Vagina (tissue), 2 donors: Measurements from ENCODE around the gene MRPL54. TPM values are rescaled to one million over a fixed set of nuclear protein-coding genes. Genes with fewer than 3 reads are reported as not detected.

Source experiments
- DNase-seq, 2 donors: peaks; one replicate each; pipeline ENCODE4 v3.0.0-alpha.2; 2017; ENCODE audit errors: extremely low spot score in 2 of 2
- H3K27ac ChIP-seq: fragments of 200-600 bp; sonication (generic); one replicate; pipeline ENCODE4 v1.5.1; 2019
- H3K27me3 ChIP-seq: fragments of 200-600 bp; sonication (generic); one replicate; pipeline ENCODE4 v1.5.1; 2019
- H3K36me3 ChIP-seq, 2 donors: fragments of 200-600 bp; sonication (generic); one replicate each; pipeline ENCODE4 v1.5.1; 2017 to 2019
- H3K4me1 ChIP-seq: fragments of 200-600 bp; sonication (generic); one replicate; pipeline ENCODE4 v1.5.1; 2019
- H3K4me3 ChIP-seq, 2 donors: fragments of 200-600 bp; sonication (generic); 1 replicate in 1 of 2; 2 replicates in 1 of 2; pipeline ENCODE4 v1.5.1; 2016 to 2019
- H3K9me3 ChIP-seq: fragments of 200-600 bp; sonication (generic); one replicate; pipeline ENCODE4 v1.5.1; 2019
- POLR2A ChIP-seq, 2 donors: fragments of 450-650 bp; IDR thresholded peaks; one replicate each; pipeline ENCODE4 v1.6.1; 2017; ENCODE audit warnings: antibody characterized with exemption in 2 of 2, mild to moderate bottlenecking in 2 of 2, moderate library complexity in 2 of 2
- POLR2AphosphoS5 ChIP-seq, 2 donors: sonication (generic); formaldehyde crosslinking; IDR thresholded peaks; one replicate each; pipeline ENCODE4 v1.9.0; 2017; ENCODE audit warnings: antibody characterized with exemption in 2 of 2, mild to moderate bottlenecking in 2 of 2, low read depth in 1 of 2; ENCODE audit not compliant: insufficient read depth in 1 of 2
- intact Hi-C: fragments of 100-400 bp; cut with DNase I; formaldehyde crosslinking; loops from one replicate; pipeline ENCODE4 v1.15.1; 2023
- total RNA-seq: library from RNA; depleted of rRNA; stranded (reverse); fragments of >200 nt; gene quantifications from one replicate; pipeline ENCODE4 v1.2.3, GENCODE V29; 2016
- TF ChIP-seq, protein P1 (sequence below), 3 experiments: fragments of 450-650 bp in 2 of 3; fragments of 200-600 bp in 1 of 3; sonication (generic) in 1 of 3; IDR thresholded peaks; one replicate each; pipeline ENCODE4 v1.5.1; 2017 to 2019; ENCODE audit warnings: antibody characterized with exemption in 3 of 3, mild to moderate bottlenecking in 2 of 3, moderate library complexity in 2 of 3

The MRPL54 gene
- total RNA-seq, 1 donor from 2014 or later: 30.4 TPM

DNA sequence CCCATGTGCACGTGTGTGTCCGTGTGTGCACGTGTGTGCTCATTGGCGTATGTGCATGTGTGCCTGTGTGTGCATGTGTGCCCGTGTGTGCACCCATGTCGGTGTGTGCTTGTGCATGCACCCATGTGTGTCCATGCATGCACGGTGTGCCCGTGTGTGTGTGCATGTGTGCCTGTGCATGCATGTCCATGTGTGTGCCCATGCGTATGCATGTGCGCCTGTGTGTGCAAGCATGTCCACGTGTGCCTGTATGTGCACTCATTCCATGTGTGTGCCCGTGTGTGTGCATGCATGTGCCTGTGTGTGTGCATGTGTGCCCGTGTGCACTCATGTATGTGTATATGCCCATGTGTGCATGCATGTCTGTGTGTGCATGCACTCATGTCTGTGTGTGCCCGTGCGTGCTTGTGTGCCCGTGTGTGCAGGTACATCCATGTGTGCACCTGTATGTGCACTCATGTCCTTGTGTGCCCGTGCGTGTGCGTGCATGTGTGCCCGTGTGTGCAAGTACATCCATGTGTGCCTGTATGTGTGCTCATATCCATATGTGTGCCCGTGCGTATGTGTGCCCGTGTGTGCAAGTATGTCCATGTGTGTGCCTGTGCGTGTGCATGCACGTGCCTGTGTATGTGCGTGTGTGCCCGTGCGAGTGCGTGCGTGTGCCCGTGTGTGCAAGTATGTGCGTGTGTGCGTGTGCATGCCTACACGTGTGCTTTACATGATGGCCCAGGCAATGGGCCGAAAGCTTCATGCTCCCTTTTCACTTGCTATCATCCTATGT lies 45.3 kb downstream of the MRPL54 start:
- Histone ChIP-seq H3K9me3 (no peaks in the 10 kb centered on the region), H3K4me1 (no peaks in the 10 kb centered on the region), H3K27ac (no peak overlapping the region), H3K36me3 (no peaks in the 10 kb centered on the region), H3K27me3 (no peaks in the 10 kb centered on the region), H3K4me3 (no peak overlapping the region)
- no peak for TF ChIP-seq POLR2A (IDR thresholded peaks at IDR 0.05)
- TF ChIP-seq POLR2AphosphoS5 (IDR thresholded peaks at IDR 0.05; ENCODE audit: insufficient read depth in 1 of 2, low read depth in 1 of 2): no peak
- TF ChIP-seq, protein P1, sequence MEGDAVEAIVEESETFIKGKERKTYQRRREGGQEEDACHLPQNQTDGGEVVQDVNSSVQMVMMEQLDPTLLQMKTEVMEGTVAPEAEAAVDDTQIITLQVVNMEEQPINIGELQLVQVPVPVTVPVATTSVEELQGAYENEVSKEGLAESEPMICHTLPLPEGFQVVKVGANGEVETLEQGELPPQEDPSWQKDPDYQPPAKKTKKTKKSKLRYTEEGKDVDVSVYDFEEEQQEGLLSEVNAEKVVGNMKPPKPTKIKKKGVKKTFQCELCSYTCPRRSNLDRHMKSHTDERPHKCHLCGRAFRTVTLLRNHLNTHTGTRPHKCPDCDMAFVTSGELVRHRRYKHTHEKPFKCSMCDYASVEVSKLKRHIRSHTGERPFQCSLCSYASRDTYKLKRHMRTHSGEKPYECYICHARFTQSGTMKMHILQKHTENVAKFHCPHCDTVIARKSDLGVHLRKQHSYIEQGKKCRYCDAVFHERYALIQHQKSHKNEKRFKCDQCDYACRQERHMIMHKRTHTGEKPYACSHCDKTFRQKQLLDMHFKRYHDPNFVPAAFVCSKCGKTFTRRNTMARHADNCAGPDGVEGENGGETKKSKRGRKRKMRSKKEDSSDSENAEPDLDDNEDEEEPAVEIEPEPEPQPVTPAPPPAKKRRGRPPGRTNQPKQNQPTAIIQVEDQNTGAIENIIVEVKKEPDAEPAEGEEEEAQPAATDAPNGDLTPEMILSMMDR (IDR thresholded peaks at IDR 0.05): no peak
- intact Hi-C loops: no loop called here
- no peak for DNase-seq

DNA sequence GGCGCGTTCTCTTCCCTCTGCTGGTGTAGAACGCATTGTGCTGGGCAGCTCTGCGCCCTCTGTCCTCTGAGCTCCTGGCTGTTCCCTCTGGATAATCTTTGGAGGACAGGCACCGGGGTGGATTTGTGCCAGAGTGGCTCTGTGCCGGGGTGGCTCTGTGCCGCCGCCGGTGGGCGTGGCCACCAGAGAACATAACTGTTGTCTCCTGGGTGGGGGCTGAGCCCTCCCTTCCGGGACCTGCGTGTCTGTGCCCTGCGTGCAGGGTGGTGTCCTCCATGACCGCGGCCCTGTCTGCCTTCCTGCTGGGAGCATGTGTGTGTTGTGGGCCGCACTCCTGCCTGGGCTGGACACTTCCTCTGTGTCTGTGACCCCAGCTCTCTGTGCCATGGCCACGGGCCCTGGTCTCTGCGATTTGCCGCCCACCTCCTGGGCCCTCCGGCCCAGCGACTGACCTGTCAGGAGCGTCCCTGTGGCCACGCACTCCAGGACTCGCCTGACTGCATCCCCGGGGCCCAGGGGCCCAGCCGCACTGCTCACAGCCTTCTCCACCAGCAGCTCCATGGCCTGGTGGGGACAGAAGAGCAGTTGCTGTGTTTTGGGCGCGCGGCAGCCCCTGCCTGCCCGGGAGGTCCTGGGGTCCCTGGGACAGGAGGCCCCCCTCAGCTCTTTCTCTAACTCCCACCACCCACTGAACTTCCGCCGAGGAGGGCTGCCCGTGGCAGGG lies 46.1 kb downstream of the MRPL54 start:
- no peak for DNase-seq
- H3K4me1 ChIP-seq: peaks cover 5% of the 10 kb centered on the region
- intact Hi-C loops: no loop called here
- no peak for TF ChIP-seq POLR2AphosphoS5 (IDR thresholded peaks at IDR 0.05; ENCODE audit: insufficient read depth in 1 of 2, low read depth in 1 of 2)
- no peak for TF ChIP-seq POLR2A (IDR thresholded peaks at IDR 0.05)
- TF ChIP-seq, protein P1 (IDR thresholded peaks at IDR 0.05): no peak
- no peak overlapping the region for H3K4me3 ChIP-seq
- H3K27ac ChIP-seq: no peak overlapping the region
- no peaks in the 10 kb centered on the region for H3K36me3 ChIP-seq
- no peaks in the 10 kb centered on the region for H3K27me3 ChIP-seq
- H3K9me3 ChIP-seq: no peaks in the 10 kb centered on the region

DNA sequence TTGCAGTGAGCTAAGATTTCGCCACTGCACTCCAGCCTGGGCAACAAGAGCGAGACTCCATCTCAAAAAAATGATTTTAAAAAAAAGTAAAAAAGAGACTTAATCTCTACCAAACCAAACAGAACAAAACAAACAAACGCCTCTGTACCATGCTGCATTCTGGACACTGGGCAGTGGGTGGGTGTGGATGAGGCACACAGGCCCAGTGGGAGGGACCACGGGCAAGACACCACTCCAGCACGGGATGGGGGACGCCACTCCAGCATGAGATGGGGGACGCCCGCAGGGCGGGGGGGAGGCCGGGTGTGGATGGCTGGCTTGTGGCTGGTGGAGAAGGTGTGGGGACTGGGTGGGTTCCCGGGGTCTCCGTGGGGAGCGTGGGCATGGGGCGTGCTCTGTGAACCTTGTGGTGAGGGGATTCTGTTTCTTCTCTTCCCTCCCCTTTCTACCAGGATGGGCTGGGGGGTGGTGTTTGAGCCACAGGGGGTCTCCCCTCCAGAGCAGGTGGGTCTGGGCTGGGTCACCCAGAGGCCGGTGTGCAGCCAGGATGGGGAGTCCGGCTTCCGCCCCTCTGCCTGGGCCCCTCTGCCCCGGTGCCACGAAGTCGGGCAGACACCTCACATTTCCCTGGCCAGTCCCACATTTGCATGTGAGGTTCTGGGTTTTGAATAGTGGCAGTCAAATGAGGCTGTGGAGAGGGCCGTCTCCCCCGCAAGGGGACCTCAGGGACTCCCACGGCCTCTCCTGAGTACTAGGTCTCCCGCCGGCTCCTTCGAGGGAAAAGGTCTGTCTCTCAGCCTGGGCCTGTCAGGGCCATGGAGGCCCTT lies 47.6 kb downstream of the MRPL54 start:
- peaks cover 5% of the 10 kb centered on the region for H3K4me1 ChIP-seq
- H3K27ac ChIP-seq: no peak overlapping the region

DNA sequence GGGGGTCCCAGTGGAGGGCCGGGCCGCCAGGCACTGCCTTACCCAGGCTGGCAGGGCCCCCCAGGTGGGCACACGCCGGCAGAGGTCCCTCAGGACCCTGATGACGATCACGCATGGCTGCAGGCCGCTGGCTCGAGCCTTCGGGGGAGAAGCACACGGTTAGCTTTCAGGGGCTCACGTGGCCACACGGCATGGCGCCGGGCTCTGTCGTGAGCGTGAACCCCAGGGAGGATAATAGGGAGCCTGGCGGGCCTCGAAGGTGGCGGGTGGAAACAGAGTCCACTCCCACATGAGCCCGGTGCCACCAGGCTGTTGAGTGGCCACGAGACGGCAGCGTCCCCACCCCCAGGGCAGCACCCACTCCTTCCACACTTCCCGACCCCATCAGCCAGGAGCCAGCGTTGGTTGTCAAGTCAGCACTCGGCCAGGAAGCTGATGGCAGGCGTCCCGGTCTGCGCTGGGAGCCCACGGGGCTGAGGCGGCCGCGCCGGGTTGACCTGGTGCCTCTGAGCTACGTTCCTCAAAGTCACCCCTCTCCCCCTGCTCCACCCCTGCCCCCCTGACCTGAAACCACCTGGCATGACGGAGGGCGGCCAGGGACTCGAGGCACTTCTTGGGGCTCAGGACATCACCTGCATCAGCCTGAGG lies 48.4 kb downstream of the MRPL54 start:
- TF ChIP-seq, protein P1 (IDR thresholded peaks at IDR 0.05): no peak
- TF ChIP-seq POLR2AphosphoS5 (IDR thresholded peaks at IDR 0.05; ENCODE audit: insufficient read depth in 1 of 2, low read depth in 1 of 2): no peak
- no peak for TF ChIP-seq POLR2A (IDR thresholded peaks at IDR 0.05)
- no peak for DNase-seq

More for the DNA sequence above, 47.6 kb downstream of the MRPL54 start:
- no peak for DNase-seq
- Histone ChIP-seq H3K4me3 (no peak overlapping the region), H3K36me3 (no peaks in the 10 kb centered on the region), H3K9me3 (no peaks in the 10 kb centered on the region), H3K27me3 (no peaks in the 10 kb centered on the region)
- intact Hi-C loops: no loop called here
- TF ChIP-seq, protein P1 (IDR thresholded peaks at IDR 0.05): no peak
- no peak for TF ChIP-seq POLR2AphosphoS5 (IDR thresholded peaks at IDR 0.05; ENCODE audit: insufficient read depth in 1 of 2, low read depth in 1 of 2)
- TF ChIP-seq POLR2A (IDR thresholded peaks at IDR 0.05): no peak

More for the DNA sequence above, 48.4 kb downstream of the MRPL54 start:
- peaks cover 5% of the 10 kb centered on the region for H3K4me1 ChIP-seq
- intact Hi-C loops: no loop called here
- H3K27ac ChIP-seq: no peak overlapping the region
- no peak overlapping the region for H3K4me3 ChIP-seq
- H3K27me3 ChIP-seq: no peaks in the 10 kb centered on the region
- H3K36me3 ChIP-seq: no peaks in the 10 kb centered on the region
- H3K9me3 ChIP-seq: no peaks in the 10 kb centered on the region
